Stimulated activated CD4-positive, alpha-beta T cell treated with anti-CD3 and anti-CD28 coated beads, TNF-alpha, amount 100 ng/mL, for 1 hour (primary cell): ENCODE results near the gene PRR12.

Experiments
- DNase-seq, 3 donors: peaks; one replicate each; pipeline ENCODE4 v3.0.0-alpha.2; 2020; ENCODE audit warnings: low read depth in 3 of 3, low spot score in 1 of 3

The PRR12 gene

DNA sequence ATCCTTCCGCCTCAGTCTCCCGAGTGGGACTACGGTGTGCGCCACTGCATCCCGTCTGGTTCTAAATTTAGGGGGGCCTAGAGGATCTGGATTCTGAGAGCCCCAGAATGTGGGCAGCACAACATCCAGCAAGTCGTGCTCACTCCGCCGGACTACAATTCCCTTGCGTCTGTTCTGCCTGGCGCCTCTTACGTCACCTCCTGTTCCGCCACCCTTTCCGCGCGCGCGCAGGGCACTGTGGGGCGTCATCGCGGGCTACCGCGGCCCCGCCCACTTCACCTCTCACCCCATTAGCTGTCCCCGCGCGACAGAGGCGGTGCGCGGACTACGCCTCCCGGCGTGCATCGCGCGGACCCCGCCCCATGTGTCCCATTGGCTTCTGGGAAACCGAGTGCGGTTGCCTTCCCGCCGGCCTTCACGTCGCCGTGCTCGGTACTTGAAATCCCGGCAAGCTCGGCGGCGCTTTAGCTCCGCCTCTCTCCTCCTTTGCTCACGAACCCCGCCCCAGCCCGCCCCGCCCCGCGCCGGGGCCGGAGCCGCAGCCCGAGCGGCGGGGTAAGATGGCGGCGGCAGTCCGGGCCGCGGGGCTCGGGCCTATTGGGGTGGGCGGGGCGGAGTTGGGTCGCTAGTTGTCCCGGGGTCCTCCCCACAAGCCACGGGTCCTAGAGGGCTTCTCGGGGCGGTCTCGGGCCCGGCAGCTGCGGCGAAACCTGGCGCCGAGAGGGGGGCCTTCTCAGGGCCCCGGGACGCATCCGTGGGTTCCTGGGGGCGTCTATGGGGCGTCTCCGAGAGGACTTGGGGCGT lies 50.9 kb downstream of the PRR12 start, which contains the start of gene SCAF1:
SCAF1 (plus strand) TSS at position 522 of the 804 bp plus-strand sequence. CDS start 2,818 bp downstream, outside the sequence.
- peak; percentile 96 to 99 (median 99) for DNase-seq

DNA sequence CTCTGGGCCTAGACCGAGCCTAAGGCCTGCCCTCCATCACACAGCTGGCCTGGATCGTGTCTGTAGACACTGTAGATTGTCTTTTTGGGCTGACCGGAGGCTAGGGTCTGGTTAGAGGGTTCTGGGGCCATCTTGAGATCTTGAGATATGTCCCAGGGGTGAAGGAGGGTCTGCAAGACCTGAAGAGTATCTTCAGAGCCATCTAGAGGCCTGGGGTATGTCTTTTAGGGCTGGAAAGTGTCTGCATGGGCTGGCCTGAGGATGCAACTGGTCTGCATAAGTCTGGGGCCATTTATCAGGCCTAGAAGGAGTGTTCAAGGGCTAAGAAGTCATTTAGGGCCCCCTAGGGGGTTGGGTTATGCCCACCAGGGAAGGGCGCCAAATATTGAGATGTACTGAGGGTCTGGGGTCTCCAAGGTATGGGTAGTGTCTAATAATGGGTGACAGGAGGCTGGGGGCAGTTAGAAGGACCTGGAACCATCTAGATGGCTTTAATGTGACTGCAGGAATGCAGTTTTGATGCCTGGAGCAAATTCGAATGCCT lies 51.6 kb downstream of the PRR12 start:
- no peak for DNase-seq

DNA sequence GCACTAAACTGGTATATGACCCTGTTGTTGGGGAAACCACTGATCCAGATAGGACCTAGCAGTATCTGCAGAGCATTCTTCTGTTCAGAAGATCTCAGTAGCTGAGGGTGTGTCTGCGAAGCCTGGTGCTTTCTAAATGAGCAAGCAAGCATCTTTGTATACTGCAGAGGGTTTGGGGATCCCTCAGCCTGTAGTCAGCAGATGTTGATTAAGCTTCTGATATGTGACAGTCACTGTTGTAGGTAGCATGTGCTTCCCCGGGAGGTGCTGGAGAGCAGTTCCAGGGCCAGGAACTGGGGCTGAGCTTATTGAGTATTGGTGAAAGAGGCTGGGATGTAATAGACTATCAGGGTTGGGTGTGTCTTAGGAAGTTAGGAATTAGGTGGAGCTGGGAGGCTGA lies 52.5 kb downstream of the PRR12 start:
- DNase-seq: no peak

DNA sequence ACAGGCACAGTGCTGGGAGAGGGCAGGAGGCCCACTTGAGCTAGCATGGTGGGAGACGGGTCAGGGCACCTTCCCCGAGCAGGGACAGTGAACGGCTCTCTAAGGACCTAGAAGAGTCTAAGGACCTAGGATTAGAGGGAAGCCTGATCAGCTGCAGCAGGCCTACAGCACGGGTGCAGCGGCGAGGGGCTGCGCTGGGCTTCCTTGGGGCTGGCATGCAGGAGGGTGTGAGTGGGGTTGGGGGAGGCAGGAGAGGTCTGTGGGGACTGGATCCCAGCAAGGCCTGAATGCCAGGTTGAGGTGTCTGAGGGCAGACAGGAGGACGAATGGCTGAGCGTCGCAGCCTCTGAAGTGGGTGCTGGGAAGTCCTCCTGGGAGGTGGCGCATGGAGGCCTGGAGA lies 54.6 kb downstream of the PRR12 start:
- no peak for DNase-seq

DNA sequence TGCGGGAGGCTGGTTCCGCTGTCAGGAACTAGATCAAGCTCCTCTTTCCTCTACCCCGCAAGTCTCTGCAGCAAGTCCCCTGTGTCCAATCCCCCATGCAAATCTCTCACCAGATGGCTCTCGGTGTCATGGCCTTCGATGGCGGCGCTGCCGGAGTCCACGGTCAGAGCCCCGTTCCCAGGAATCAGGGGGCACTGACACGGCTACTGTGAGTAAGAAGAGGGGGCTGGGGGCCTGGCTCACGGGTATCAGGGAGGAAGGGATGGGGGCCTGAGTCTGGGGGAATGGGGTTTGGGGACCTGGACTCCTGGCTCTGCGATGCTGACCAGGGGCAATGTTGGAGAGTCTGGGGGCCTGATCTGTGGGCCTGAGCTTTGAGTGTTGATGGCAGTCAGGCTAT lies 55.0 kb downstream of the PRR12 start:
- no peak for DNase-seq

DNA sequence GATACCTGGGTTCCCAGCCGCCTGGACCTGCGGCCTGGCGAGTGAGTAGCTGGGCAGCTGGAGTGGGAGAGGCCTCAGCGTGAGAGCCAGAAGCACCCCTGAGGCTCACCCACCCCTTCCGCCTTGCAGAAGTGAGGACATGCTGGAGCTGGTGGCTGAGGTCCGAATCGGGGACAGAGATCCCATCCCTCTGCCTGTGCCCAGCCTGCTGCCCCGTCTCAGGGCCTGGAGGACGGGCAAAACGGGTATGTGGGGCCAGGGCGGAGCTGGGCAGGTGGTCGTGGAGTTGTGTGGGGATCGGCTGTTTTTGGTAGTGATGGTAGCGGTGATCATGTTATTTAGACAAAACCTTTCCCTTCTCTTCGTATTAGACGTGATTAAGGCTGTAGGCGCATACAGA lies 55.6 kb downstream of the PRR12 start:
- no peak for DNase-seq

DNA sequence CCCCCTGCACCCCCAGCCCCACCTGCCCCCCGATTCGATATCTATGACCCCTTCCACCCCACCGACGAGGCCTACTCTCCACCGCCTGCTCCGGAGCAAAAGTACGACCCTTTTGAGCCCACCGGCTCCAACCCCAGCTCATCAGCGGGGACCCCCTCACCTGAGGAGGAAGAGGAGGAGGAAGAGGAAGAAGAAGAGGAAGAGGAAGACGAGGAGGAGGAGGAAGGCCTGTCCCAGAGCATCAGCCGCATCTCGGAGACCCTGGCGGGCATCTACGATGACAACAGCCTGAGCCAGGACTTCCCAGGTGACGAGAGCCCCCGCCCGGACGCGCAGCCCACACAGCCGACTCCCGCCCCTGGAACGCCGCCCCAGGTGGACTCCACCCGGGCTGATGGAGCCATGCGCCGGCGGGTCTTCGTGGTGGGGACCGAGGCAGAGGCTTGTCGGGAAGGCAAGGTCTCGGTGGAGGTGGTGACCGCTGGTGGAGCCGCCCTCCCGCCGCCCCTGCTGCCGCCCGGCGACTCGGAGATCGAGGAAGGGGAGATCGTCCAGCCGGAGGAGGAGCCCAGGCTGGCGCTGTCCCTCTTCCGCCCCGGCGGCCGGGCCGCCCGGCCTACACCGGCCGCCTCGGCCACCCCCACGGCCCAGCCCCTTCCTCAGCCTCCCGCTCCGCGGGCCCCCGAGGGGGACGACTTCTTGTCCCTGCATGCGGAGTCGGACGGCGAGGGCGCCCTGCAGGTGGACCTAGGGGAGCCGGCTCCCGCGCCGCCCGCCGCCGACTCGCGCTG lies 60.2 kb downstream of the PRR12 start:
- no peak for DNase-seq

DNA sequence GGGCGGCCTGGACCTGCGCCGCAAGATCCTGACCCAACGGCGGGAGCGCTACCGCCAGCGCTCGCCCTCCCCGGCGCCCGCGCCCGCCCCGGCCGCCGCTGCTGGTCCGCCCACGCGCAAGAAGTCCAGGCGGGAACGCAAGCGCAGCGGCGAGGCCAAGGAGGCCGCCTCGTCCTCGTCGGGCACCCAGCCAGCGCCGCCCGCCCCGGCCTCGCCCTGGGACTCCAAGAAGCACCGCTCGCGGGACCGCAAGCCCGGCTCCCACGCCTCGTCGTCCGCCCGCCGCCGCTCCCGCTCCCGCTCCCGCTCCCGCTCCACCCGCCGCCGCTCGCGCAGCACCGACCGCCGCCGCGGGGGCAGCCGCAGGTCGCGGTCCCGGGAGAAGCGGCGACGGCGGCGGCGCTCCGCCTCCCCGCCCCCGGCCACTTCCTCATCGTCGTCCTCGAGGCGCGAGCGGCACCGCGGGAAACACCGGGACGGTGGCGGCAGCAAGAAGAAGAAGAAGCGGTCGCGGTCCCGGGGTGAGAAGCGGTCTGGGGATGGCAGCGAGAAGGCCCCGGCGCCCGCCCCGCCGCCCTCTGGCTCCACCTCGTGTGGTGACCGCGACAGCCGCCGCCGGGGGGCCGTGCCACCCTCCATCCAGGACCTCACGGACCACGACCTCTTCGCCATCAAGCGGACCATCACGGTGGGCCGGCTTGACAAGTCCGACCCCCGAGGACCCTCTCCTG lies 61.0 kb downstream of the PRR12 start:
- DNase-seq: no peak

DNA sequence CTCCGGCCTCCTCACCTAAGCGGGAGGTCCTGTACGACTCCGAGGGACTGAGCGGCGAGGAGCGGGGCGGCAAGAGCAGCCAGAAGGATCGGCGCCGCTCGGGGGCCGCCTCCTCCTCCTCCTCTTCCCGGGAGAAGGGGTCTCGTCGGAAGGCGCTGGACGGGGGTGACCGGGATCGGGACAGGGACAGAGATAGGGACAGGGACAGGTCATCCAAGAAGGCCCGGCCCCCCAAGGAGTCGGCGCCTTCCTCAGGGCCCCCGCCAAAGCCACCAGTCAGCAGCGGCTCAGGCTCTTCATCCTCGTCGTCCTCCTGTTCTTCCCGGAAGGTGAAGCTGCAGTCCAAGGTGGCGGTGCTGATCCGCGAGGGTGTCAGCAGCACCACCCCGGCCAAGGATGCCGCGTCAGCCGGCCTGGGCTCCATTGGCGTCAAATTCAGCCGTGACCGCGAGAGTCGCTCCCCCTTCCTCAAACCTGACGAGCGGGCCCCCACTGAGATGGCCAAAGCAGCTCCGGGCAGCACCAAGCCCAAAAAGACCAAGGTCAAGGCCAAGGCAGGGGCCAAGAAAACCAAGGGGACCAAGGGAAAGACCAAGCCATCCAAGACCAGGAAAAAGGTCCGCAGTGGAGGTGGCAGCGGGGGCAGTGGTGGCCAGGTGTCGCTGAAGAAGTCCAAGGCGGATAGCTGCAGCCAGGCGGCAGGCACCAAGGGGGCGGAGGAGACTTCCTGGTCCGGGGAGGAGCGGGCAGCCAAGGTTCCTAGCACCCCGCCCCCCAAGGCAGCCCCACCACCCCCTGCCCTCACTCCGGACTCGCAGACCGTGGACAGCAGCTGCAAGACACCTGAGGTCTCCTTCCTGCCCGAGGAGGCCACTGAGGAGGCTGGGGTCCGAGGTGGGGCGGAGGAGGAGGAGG lies 61.8 kb downstream of the PRR12 start:
- DNase-seq: no peak

DNA sequence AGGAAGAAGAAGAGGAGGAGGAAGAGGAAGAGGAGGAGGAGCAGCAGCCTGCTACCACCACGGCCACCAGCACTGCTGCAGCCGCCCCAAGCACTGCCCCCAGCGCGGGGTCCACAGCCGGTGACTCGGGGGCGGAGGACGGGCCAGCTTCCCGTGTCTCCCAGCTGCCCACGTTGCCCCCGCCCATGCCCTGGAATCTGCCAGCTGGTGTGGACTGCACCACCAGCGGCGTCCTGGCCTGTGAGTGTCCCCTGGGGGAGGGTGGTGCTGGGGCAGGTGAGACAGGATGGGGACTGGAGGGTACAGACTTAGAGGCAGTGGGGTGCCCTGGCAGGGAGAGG lies 62.5 kb downstream of the PRR12 start:
- DNase-seq: no peak

DNA sequence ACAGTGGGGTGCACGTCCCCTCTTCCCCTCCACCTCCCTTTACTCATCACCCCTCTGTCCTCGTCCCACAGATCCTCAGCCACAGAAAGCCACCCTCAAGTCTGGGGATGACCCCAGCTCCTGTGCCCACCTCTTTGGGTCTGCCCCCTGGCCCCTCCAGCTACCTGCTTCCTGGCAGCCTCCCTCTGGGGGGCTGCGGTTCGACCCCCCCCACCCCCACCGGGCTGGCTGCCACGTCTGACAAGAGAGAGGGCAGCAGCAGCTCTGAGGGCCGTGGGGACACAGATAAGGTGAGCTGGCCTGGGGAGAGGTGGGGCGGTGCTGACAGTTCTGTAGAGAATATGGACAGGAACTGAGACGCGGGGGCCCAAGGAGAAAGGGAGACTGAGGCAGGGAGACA lies 63.6 kb downstream of the PRR12 start:
- DNase-seq: no peak

DNA sequence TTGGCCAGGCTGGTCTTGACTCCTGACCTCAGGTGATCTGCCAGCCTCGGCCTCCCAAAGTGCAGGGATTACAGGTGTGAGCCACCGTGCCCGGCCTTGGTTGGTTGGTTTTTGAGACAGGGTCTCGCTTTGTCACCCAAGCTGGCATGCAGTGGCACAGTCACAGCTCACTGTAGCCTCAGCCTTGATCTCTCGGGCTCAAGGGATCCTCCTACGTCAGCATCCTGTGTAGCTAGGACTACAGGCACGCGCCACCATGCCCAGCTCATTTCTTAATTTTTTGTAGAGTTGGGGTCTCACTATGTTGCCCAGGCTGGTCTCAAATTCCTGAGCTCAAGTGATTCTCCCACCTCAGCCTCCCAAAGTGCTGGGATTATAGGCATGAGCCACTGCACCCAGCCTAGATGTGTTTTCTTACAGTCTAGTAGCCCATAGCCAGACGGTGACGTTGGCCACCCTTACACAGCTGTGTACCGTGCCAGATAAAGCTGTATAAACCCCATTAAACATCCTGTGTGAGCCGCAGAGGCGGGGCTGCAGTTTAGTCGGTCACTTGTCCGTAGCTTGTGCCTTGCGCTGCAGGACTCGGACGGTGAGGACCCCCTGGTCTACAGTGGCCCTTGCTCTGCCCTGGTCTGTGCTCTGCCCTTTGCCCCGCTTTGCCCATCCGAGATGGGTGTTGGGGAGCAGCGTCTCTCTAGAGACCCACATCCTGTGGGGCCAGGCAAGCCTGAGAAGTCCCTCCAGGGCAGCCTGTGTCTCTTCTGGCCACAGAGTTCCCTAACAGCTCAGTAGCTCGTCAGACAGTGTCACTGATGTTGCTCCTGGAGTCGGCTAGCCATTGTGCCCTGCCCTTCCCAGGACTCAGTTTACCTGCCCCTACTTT lies 64.8 kb downstream of the PRR12 start:
- no peak for DNase-seq

DNA sequence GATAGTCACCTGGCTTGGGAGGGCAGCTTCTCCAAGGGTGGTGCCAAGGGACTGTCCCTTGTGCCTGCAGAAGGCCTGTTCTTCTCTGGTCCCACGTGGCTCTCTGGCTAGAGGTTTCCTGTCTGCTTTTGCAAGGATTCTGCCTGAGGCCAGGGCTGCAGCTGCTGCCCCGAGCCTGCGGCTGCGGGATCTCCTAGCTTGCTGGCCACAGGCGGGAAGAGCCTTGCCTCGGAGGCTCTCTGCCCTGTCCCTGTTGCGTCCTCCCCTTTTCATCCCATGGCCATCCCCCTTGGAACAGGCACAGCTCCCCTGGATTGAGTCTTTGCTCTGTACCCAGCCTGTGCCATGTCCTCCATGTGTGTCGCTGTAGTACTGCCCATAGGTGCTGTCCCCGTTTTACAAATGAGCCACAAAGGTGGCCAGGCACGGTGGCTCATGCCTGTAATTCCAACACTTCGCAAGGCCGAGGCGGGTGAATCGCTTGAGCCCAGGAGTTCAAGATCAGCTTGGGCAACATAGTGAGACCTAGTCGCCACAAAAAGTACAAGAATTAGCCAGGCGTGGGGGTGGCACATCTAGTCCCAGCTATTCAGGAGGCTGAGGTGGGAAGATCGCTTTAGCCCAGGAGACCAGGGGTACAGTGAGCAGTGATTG lies 65.6 kb downstream of the PRR12 start:
- no peak for DNase-seq

DNA sequence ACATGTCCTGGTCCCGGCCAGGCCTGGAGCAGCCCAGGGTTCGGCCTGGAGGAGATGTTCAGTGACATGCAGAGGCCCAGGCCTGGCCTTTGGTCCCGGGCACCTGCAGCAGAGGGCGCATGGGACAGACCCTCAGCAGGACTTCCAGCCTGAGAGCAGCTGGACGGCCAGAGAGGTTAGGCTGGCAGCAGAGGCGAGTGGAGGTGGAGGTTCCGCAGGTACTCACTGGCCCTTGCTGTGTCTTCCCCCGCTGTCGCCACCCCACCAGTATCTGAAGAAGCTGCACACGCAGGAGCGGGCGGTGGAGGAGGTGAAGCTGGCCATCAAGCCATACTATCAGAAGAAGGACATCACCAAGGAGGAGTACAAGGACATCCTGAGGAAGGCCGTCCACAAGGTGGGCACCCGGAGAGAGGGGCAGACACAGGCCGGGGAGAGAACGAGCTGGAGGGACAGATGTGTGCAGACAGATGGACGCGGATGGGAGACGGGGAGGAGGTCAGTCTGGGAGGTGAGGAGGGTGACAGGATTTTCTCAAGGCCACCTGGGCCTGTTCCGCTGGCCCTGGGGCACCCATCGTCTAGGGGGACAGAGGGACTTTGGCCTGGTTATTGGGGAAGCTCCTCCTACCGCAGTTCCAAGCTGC lies 66.6 kb downstream of the PRR12 start:
- no peak for DNase-seq

DNA sequence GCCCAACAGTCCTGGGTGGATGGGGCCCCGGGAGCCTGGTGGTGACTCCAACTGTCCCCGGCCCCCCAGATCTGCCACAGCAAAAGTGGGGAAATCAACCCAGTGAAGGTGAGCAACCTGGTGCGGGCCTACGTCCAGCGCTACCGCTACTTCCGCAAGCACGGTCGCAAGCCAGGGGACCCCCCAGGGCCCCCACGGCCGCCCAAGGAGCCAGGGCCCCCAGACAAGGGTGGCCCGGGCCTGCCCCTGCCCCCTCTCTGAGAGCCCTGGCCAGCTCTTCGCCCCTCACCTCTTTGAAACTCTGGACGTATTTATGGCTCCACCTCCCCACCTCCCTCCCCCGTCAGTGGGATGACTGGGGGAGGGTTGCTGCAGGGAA lies 67.1 kb downstream of the PRR12 start:
- DNase-seq: no peak

DNA sequence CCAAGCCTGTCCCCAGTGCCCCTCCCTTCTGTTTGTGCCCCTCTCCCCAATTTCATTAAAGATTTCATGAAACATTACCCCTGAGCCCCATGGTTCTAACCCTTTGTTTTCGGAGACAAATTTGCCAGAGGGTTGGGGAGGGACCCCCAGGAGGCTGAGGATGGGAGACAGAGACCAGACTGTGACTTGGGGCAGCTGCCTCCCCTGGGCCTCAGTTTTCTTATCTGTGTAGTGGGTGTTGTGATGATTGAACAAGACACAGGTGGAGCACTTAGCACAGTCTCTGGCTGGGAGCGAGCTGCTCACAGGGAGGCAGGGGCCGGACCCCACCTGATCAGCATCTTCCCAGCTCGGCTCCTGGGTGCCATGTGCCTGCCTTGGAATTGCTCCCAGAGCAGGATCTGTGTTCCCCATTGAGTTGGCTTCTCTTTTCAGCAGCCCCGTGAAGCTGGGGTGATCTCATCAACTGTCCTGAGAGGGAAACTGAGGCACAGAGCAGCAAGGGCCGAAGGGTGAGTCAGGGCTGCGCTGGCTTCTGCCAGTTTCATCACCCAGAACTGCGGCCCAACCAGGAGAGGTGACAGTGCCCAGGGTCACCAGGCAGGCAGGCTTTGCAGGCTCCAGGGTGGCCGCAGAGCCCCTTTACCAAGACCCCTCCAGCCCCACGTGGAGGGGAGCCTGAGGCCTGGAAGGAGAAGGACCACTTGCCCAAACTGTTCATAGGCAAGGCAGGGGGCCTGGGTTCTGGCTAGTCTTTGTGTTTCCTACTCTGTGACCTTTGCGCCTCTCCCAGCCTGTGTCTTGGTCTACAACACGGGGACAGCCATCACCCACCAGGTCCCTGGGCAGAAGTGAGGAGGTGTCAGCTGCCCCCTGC lies 67.8 kb downstream of the PRR12 start:
- DNase-seq: no peak

DNA sequence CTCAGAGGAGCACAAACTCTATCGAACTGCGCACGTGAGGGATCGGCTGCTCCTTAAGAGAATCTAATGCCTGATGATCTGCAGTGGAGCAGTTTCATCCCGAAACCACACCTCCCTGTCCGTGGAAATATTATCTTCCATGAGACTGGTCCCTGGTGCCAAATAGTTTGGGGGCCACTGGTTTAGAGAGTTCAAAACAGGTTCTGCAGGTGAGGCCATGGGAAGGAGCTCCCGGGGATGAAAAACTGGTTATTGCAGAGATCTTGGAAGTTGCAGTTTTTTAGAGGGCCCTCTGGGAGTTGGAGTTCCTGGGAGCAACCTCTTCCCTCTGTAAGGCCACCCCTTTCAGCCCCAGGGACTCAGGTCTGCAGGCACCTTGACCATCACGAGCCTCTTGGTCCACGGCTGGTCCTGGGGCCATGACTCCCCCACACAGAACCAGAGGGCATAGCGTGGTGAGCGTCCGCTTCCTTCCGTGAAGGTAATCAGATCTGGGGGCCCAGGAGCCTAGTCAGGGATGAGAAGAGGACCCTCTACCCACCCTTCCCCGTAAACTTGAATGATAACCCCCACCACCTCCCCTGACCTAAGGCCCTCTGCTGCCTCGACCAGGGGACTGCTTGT lies 69.5 kb downstream of the PRR12 start:
- DNase-seq: no peak
